Stimulated activated CD4-positive, alpha-beta T cell treated with anti-CD3 and anti-CD28 coated beads, Interleukin-2, amount 100 ng/mL, for 24 hours (primary cell): ENCODE data around the gene MBIP.

Source experiments
- DNase-seq, 2 donors: peaks; one replicate each; pipeline ENCODE4 v3.0.0-alpha.2; 2020

MBIP gene

DNA sequence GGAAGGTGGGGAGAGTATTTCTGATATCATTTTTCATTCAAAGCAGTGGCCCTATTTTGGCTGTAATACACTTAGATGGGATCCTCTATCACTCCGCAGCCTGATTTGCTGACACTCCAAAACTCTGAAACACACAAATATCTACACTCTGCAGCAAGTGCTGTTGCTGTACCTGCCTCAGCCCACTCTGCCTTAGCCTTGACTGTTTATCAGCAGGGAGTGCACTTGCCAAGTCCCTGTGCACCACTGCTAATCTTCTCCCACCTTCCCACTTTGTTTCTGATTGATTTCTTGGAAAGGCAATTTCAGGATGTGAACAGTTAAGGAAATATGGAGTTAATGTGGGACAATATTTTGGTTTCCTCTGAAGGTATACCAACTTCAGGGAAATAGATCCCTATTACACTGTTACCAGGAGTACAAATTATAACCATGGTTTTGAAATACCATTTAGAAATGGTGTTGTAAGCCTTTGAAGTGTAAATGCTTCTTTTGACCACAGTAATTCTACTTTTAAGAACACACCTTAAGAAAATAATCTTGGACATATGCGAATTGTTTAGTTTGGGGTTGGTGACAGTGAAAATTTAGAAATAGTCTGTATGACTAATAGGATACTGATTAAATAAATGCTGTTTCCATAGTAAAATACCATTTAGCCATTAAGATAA, 59.3 kb downstream of the MBIP start:
- no peak for DNase-seq

- DNase-seq, result no peak
These were observed 62.2 kb downstream of the MBIP start for GRCh38 chr14:36258241-36258640.

GRCh38 chr14:36256126-36256801, 64.2 kb downstream of the MBIP start:
- DNase-seq, result no peak

DNA sequence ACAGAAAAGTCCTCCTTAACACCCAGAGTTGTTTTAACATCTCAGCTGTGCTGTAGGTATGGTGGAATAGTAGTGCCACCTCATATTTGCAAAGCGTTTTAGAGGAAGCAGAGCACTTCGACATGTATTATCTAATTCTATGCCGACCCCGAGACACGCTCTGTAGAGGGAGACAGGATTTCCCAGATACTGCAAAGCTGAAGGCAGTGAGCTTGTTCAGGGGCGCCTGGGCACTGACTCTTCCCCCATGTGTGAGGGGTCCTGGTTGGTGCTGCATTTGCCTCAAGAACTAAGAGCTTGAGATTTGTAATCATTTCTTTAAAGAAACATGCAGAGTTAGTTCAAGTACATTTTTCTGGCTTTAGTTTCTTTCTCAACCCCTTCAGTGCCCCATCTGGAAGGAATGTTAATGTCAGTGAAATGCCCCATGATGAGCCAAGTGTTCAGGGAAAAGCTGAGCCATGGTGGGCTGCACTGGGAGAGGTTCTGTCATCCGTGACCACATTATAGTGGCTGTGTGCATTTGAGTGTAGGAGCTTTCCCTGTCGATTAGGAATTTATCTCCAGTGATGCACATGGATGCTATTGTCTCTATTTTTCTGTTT, 66.3 kb downstream of the MBIP start:
- no peak for DNase-seq
